Mesendoderm (in vitro differentiated cells): Measurements from ENCODE around the gene KCNF1.

Experiments
- DNase-seq: peaks from one replicate; pipeline ENCODE4 v3.0.0; 2013
- H2AK5ac ChIP-seq: 2 replicates; pipeline ENCODE4 v1.6.1; 2013; ENCODE audit warnings: low read length, inconsistent platforms
- H2BK120ac ChIP-seq: 2 replicates; pipeline ENCODE4 v1.6.1; 2013; ENCODE audit warnings: low read depth, mild to moderate bottlenecking, low read length, moderate library complexity, mixed read lengths
- H2BK15ac ChIP-seq: replicated peaks from 2 replicates; pipeline ENCODE4 v1.6.1; 2013; ENCODE audit warnings: low read depth, mild to moderate bottlenecking, moderate library complexity
- H2BK5ac ChIP-seq: 2 replicates; pipeline ENCODE4 v1.6.1; 2013; ENCODE audit warnings: low read length, inconsistent platforms
- H3K18ac ChIP-seq: 2 replicates; pipeline ENCODE4 v1.6.1; 2013; ENCODE audit warnings: mild to moderate bottlenecking, low read length, mixed read lengths
- H3K23ac ChIP-seq: one replicate; pipeline ENCODE4 v1.6.1; 2013; ENCODE audit warnings: low read length
- H3K27ac ChIP-seq: 2 replicates; pipeline ENCODE4 v1.5.1; 2013; ENCODE audit warnings: low read depth, mild to moderate bottlenecking, inconsistent platforms, low read length, moderate library complexity
- H3K27me3 ChIP-seq: 2 replicates; pipeline ENCODE4 v1.6.1; 2013; ENCODE audit warnings: low read length, control low read depth, mild to moderate bottlenecking, inconsistent platforms; ENCODE audit not compliant: insufficient read depth, poor library complexity
- H3K36me3 ChIP-seq: 2 replicates; pipeline ENCODE4 v1.6.1; 2013; ENCODE audit warnings: low read length, inconsistent platforms; ENCODE audit not compliant: control insufficient read depth, insufficient read depth
- H3K4ac ChIP-seq: one replicate; pipeline ENCODE4 v1.6.1; 2013; ENCODE audit warnings: low read depth, mild to moderate bottlenecking, low read length, moderate library complexity
- H3K4me1 ChIP-seq: 2 replicates; pipeline ENCODE4 v1.6.1; 2013; ENCODE audit warnings: low read depth, low read length, inconsistent platforms; ENCODE audit not compliant: control insufficient read depth
- H3K4me2 ChIP-seq: 2 replicates; pipeline ENCODE4 v1.6.1; 2013; ENCODE audit warnings: low read length
- H3K4me3 ChIP-seq: 2 replicates; pipeline ENCODE4 v1.5.1; 2013; ENCODE audit warnings: mild to moderate bottlenecking, low read length
- H3K56ac ChIP-seq: one replicate; pipeline ENCODE4 v1.6.1; 2013; ENCODE audit warnings: low read length
- H3K79me1 ChIP-seq: 2 replicates; pipeline ENCODE4 v1.6.1; 2013; ENCODE audit warnings: low read length, inconsistent platforms
- H3K79me2 ChIP-seq: 2 replicates; pipeline ENCODE4 v1.6.1; 2013; ENCODE audit warnings: mild to moderate bottlenecking, low read length; ENCODE audit not compliant: control insufficient read depth, insufficient read depth
- H3K9ac ChIP-seq: 2 replicates; pipeline ENCODE4 v1.6.1; 2013; ENCODE audit warnings: low read length, inconsistent platforms
- H4K5ac ChIP-seq: one replicate; pipeline ENCODE4 v1.6.1; 2013; ENCODE audit warnings: low read length
- H4K8ac ChIP-seq: one replicate; pipeline ENCODE4 v1.6.1; 2013; ENCODE audit warnings: low read depth, mild to moderate bottlenecking, control low read depth, low read length, moderate library complexity
- WGBS: extraction: QIAGEN DNeasy Blood & Tissue Kit; methylation state at CpG from one replicate; pipeline ENCODE4 v1.1.7; 2013; ENCODE audit warnings: low lambda C conversion rate, missing lambda C conversion rate; ENCODE audit not compliant: insufficient coverage; ENCODE audit errors: extremely low coverage; 5-methylcytosine and 5-hydroxymethylcytosine counted together

KCNF1 gene

GRCh38 chr2:10934308-10934978, 22.7 kb downstream of the KCNF1 start:
- Histone ChIP-seq H3K9ac (no peak overlapping the region), H4K5ac (no peak overlapping the region), H2BK5ac (no peak overlapping the region), H3K4me2 (no peak overlapping the region), H3K27me3 (no peaks in the 10 kb centered on the region), H3K79me2 (no peaks in the 10 kb centered on the region), H3K4me3 (no peak overlapping the region), H3K27ac (no peak overlapping the region), H3K36me3 (no peaks in the 10 kb centered on the region), H2BK120ac (no peak overlapping the region), H3K18ac (no peak overlapping the region), H2BK15ac (no peak overlapping the region), H3K4ac (no peak overlapping the region), H3K56ac (no peak overlapping the region), H4K8ac (no peak overlapping the region), H2AK5ac (no peak overlapping the region), H3K79me1 (no peaks in the 10 kb centered on the region), H3K4me1 (peaks cover 2% of the 10 kb centered on the region), H3K23ac (no peak overlapping the region)
- no CpG with 5 or more reads among the region's 7 CpGs for WGBS
- DNase-seq = no peak

DNA sequence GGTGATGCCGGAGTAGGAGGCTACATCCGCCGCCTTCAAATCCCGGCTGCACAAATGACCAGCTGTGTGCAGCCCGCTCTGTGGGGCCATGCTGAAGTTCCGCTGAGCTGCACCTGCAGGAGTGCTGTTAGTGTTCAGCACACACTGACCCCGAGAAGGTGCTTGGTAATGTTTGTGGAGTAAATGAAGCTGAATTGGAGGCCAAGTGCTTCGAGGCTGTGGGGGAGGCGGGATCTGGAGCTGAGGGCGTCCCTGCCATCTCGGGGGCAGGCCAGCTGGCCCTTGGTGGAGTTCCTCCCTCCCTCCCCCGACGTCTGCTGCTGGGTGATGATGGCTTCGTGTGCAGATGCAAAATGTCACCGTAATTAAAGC, 23.2 kb downstream of the KCNF1 start:
- H3K4ac ChIP-seq = no peak overlapping the region
- no peak overlapping the region for H4K8ac ChIP-seq
- peaks cover 2% of the 10 kb centered on the region for H3K4me1 ChIP-seq
- peak overlapping the region; percentile 25 for H3K56ac ChIP-seq
- H3K9ac ChIP-seq = no peak overlapping the region
- no peak overlapping the region for H3K4me3 ChIP-seq
- no peaks in the 10 kb centered on the region for H3K79me1 ChIP-seq
- no peak overlapping the region for H2BK5ac ChIP-seq
- no peak overlapping the region for H2BK15ac ChIP-seq
- WGBS = no CpG with 5 or more reads among the region's 15 CpGs
- H3K27ac ChIP-seq = no peak overlapping the region
- H3K23ac ChIP-seq = no peak overlapping the region
- H3K4me2 ChIP-seq = no peak overlapping the region
- H2AK5ac ChIP-seq = no peak overlapping the region
- H4K5ac ChIP-seq = no peak overlapping the region
- H3K18ac ChIP-seq = no peak overlapping the region
- DNase-seq = no peak
- no peaks in the 10 kb centered on the region for H3K27me3 ChIP-seq
- H2BK120ac ChIP-seq = no peak overlapping the region
- no peaks in the 10 kb centered on the region for H3K79me2 ChIP-seq
- H3K36me3 ChIP-seq = no peaks in the 10 kb centered on the region

DNA sequence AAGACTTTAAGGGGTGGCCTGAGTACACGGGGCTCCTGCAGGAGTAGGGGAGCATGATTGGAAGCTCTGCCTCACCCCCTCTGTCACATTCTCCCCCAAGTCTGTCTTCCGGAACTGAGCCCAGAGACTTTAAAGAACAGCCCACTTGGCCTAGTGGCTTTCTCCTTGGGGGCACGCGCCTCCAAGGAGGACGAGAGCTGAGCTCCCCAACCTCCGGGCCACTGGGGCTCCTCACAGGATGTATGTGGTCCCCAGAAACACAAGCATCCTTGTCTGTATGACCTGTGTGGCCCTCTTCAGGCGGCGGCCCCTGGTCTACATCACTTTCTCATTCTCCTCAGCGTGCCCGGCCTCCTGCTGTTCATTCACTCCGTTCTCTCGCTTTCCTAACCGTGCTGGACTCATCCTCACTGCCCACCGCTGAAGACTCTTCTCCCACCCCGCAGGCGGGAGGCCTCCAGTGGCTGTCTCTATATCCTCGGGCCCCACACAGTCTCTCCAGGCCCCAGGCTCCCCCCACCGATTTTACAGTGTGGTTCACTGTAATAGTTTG, 23.7 kb downstream of the KCNF1 start:
- no peak overlapping the region for H2BK15ac ChIP-seq
- no peak overlapping the region for H3K23ac ChIP-seq
- no peaks in the 10 kb centered on the region for H3K79me2 ChIP-seq
- no peak overlapping the region for H3K56ac ChIP-seq
- H3K79me1 ChIP-seq = no peaks in the 10 kb centered on the region
- DNase-seq = no peak
- H2AK5ac ChIP-seq = no peak overlapping the region
- H3K18ac ChIP-seq = no peak overlapping the region
- H3K27me3 ChIP-seq = no peaks in the 10 kb centered on the region
- no CpG with 5 or more reads among the region's 18 CpGs for WGBS
- H4K8ac ChIP-seq = no peak overlapping the region
- peaks cover 2% of the 10 kb centered on the region for H3K4me1 ChIP-seq
- H3K4ac ChIP-seq = no peak overlapping the region
- H3K9ac ChIP-seq = no peak overlapping the region
- H2BK120ac ChIP-seq = no peak overlapping the region
- H4K5ac ChIP-seq = no peak overlapping the region
- H3K27ac ChIP-seq = no peak overlapping the region
- no peak overlapping the region for H3K4me2 ChIP-seq
- no peak overlapping the region for H2BK5ac ChIP-seq
- H3K4me3 ChIP-seq = no peak overlapping the region
- no peaks in the 10 kb centered on the region for H3K36me3 ChIP-seq

DNA sequence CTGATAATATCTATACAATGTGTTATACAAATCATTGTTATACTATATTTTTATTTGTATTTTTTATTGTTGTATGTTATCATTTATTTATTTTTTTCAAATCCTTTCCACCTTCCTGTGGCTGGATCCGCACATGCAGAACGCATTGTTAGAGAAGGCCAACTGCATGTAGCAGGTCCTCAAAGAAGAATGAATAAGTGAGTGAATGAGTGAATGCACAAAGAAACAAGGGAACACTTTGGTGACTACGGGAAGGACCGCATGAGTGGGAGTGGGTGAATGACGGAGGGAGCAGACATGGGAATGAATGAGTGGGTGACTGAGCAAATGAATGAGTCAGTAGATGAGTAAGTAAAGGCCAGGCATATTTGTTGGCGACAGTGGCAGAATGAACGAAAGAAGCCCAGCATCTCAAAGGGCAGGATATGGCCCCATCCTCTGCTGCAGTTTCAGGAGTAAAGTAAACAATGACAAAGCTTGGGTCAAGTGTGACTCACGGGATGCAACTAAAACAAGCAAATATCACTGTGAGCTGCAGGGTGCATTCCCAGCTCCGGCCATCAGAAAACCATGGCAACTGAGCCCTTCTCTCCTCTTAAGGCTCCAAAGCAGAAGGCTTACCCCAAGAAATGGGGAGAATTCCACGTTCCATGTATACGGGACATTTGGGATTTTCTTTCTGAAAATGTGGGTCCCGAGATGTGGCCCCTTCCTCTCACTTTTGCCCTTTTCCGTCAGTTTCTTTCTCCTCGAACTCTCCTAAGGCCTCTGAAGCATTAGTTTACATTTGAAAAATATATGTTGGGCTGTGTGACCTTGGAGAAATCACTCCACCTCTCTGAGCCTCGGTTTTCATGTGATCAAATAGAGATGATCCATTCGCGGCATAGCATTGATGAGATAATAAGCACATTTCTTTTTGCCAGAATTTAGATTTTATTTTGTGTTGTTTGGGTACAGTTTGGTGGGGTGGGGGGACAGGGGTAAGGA, 24.5 kb downstream of the KCNF1 start:
- peak overlapping the region; percentile 37 for H3K56ac ChIP-seq
- H3K23ac ChIP-seq = no peak overlapping the region
- H4K5ac ChIP-seq = no peak overlapping the region
- H3K4ac ChIP-seq = no peak overlapping the region
- no peaks in the 10 kb centered on the region for H3K79me2 ChIP-seq
- no peak overlapping the region for H2BK120ac ChIP-seq
- WGBS = no CpG with 5 or more reads among the region's 17 CpGs
- H2BK15ac ChIP-seq = no peak overlapping the region
- H3K18ac ChIP-seq = no peak overlapping the region
- H2BK5ac ChIP-seq = no peak overlapping the region
- no peak overlapping the region for H4K8ac ChIP-seq
- H3K36me3 ChIP-seq = no peaks in the 10 kb centered on the region
- no peaks in the 10 kb centered on the region for H3K79me1 ChIP-seq
- peaks cover 2% of the 10 kb centered on the region for H3K4me1 ChIP-seq
- no peaks in the 10 kb centered on the region for H3K27me3 ChIP-seq
- no peak overlapping the region for H3K4me2 ChIP-seq
- peak overlapping the region; percentile 29 for H3K27ac ChIP-seq
- no peak overlapping the region for H3K9ac ChIP-seq
- H3K4me3 ChIP-seq = no peak overlapping the region
- H2AK5ac ChIP-seq = no peak overlapping the region
- DNase-seq = peak; percentile 95

DNA sequence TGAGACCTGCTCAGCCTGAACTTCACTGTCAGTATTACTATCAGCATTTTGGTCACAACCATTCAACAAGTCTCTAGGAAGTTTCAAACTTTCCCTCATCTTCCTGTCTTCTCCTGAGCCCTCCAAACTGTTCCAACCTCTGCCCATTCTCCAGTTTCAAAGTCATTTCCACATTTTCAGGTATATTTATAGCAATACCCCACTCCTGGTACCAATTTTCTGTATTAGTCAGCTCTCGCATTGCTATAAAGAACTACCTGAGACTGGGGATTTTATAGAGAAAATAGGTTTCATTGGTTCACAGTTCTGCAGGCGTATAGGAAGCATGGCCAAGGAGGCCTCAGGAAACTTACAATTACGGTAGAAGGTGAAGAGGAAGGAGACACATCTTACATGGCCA, 27.3 kb downstream of the KCNF1 start:
- Histone ChIP-seq H2BK120ac (no peak overlapping the region), H3K4me2 (no peak overlapping the region), H4K8ac (no peak overlapping the region), H3K36me3 (no peaks in the 10 kb centered on the region), H3K27me3 (no peaks in the 10 kb centered on the region), H3K79me1 (no peaks in the 10 kb centered on the region), H3K23ac (no peak overlapping the region), H3K9ac (no peak overlapping the region), H3K4ac (no peak overlapping the region), H3K56ac (no peak overlapping the region), H3K79me2 (no peaks in the 10 kb centered on the region), H3K27ac (no peak overlapping the region), H2BK5ac (no peak overlapping the region), H2BK15ac (no peak overlapping the region), H4K5ac (no peak overlapping the region), H3K4me3 (no peak overlapping the region), H3K4me1 (peaks cover 2% of the 10 kb centered on the region), H2AK5ac (no peak overlapping the region), H3K18ac (no peak overlapping the region)
- DNase-seq = no peak
- WGBS = no CpG with 5 or more reads among the region's 3 CpGs
